Activated T-helper 1 cell treated with anti-CD3 and anti-CD28 coated beads, Interleukin-12 subunit alpha, Interleukin-12 subunit beta, Interleukin-2, Interleukin-4 antibody, amounts not matched to agents 30 ng/mL and 10 ng/mL and 1 ng/mL, durations not matched to agents 14 hours and 24 hours and 36 hours (primary cell): ENCODE data around the gene CRTC3. TPM values are rescaled to one million over a fixed set of nuclear protein-coding genes. Genes with fewer than 3 reads are reported as not detected.

Experiments used
- DNase-seq: peaks from one replicate; pipeline ENCODE4 v3.0.0; 2021; ENCODE audit warnings: low spot score
- H3K27ac Mint-ChIP-seq: one replicate; pipeline ENCODE4 v1.8.0; 2021; ENCODE audit warnings: mild to moderate bottlenecking, mixed read lengths
- H3K27me3 Mint-ChIP-seq: one replicate; pipeline ENCODE4 v1.8.0; 2022; ENCODE audit warnings: mild to moderate bottlenecking, moderate library complexity, mixed read lengths; ENCODE audit not compliant: insufficient read depth
- H3K36me3 Mint-ChIP-seq: one replicate; pipeline ENCODE4 v1.8.0; 2021; ENCODE audit warnings: low read depth, mixed read lengths
- H3K4me1 Mint-ChIP-seq: one replicate; pipeline ENCODE4 v1.8.0; 2021; ENCODE audit warnings: low read depth, mixed read lengths
- H3K4me3 Mint-ChIP-seq: one replicate; pipeline ENCODE4 v1.8.0; 2021; ENCODE audit warnings: mild to moderate bottlenecking, moderate library complexity, mixed read lengths
- H3K9me3 Mint-ChIP-seq: one replicate; pipeline ENCODE4 v1.8.0; 2021; ENCODE audit warnings: mixed read lengths
- intact Hi-C: fragments of 100-400 bp; cut with micrococcal nuclease; formaldehyde crosslinking; loops from one replicate; pipeline ENCODE4 v1.15.1; 2024
- total RNA-seq: library from RNA; stranded (reverse); gene quantifications from 2 replicates; pipeline ENCODE4 v1.2.3, GENCODE V29; 2022

The CRTC3 gene
- total RNA-seq, 1 donor from 2014 or later = 54.0 TPM

DNA sequence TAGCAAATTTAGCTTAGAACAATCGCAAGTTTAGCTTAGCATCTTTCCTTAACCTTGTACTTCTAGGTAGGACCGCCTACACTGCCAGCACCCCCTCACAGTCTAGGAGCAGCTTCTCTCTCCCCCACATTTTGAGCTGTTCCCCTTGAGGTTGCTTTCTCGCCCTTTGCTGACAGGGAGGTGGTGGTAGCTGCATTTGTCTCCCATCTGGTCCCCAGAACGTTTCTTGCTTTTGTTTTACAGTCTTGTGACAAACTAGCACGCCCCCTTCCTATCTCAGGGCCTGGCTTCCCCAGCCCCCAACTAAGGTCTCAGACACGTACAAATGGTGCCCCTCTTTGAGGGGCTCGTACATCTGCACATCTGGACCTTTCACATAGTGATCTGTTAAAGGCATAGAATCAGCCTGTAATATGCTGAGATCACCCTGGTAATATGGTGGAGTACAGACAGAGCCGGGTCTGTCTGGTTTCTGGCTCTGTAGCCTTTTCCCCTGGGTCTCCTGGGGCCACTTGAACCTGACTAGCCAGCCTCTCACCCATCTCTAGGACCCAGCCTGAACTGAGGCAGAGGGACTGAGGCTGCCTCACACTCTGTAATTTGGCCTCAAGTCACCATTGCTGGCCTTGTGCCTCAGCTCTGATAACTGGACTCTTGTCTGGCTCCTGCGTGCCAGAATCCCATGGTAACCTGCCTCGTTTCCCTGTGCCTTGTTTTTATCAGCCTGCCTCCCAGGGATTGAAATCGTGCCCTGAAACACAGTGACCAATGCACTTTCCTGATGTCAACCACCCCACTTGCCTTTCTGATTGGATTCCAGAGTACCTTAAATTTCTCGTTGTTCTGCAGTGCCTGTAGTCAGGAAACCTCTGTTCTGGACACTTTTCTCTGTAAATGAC is 27.7 kb downstream of the CRTC3 start:
- peaks cover 30% of the 10 kb centered on the region for H3K36me3 Mint-ChIP-seq
- no peak for DNase-seq
- intact Hi-C loops = no loop called here

DNA sequence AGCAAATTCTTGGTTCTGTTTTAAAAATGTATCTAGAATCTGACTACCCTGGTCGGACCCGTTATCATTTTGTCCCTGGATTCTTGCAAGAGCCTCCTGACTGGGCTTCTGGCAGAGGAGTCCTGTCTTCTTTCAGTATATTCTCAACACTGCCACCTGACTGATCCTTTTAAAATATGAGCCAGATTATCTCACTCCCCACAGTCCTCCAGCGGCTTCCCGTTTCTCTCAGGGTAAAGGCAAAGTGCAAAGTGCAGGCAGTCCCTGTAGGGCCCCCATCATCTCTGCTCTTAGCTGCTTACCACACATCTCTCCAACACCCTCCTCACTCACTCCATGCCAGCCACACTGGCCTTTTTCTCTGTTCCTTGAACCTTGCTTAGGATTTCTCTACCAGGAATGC is 28.4 kb downstream of the CRTC3 start:
- peaks cover 70% of the 10 kb centered on the region for H3K4me1 Mint-ChIP-seq
- H3K36me3 Mint-ChIP-seq = peaks cover 27% of the 10 kb centered on the region
- intact Hi-C loops = no loop called here
- DNase-seq = no peak
- peak overlapping the region; percentile 65 for H3K27ac Mint-ChIP-seq
- H3K4me3 Mint-ChIP-seq = no peak overlapping the region
- no peaks in the 10 kb centered on the region for H3K9me3 Mint-ChIP-seq
- no peaks in the 10 kb centered on the region for H3K27me3 Mint-ChIP-seq

More for the DNA sequence above, 27.7 kb downstream of the CRTC3 start:
- Mint-ChIP-seq H3K27ac (peak overlapping the region; percentile 66), H3K9me3 (no peaks in the 10 kb centered on the region), H3K27me3 (no peaks in the 10 kb centered on the region), H3K4me3 (peak overlapping the region; percentile 8), H3K4me1 (peaks cover 71% of the 10 kb centered on the region)

- Mint-ChIP-seq H3K9me3 (no peaks in the 10 kb centered on the region), H3K36me3 (peaks cover 24% of the 10 kb centered on the region), H3K4me3 (no peak overlapping the region), H3K4me1 (peaks cover 73% of the 10 kb centered on the region), H3K27me3 (no peaks in the 10 kb centered on the region), H3K27ac (no peak overlapping the region)
- intact Hi-C loops = no loop called here
- no peak for DNase-seq
Observed at GRCh38 chr15:90559119-90559518, 29.4 kb downstream of the CRTC3 start.

DNA sequence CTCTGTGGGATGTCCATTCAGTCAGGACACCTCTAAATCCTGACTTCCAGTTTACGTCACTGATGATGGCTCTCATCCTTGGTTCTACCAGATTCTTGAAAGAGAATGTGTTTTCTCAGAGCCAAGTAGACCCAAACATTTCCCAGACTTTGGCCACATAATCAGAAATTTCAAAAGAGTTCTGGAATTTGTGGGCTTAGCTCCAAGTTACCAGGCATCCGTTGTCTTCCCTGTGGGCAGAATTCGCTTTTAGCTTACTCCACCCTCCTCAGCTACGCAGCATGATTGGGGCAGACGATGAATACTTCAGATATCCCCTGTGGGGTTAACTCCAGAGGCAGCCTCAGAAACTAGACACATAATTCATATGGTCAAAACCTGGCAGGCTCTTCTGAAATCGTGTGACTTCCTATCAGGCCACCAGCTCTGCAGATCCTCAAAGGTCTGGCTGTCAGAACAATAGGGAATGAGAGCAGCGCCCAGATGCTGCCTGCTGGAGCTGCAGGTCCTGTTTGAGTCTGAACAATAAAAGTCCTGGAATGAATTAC is 30.6 kb downstream of the CRTC3 start:
- Mint-ChIP-seq H3K27me3 (no peaks in the 10 kb centered on the region), H3K4me1 (peaks cover 85% of the 10 kb centered on the region), H3K9me3 (no peaks in the 10 kb centered on the region), H3K4me3 (no peak overlapping the region), H3K27ac (peak overlapping the region; percentile 9), H3K36me3 (peaks cover 27% of the 10 kb centered on the region)
- DNase-seq = no peak
- intact Hi-C loops = loop anchor here (2.0 kb wide), 1 partner anchor 14 kb away; no protein-coding TSS in a partner anchor

- Mint-ChIP-seq H3K27ac (peak overlapping the region; percentile 84), H3K4me1 (peaks cover 92% of the 10 kb centered on the region), H3K36me3 (peaks cover 29% of the 10 kb centered on the region), H3K4me3 (peak overlapping the region; percentile 55), H3K27me3 (no peaks in the 10 kb centered on the region), H3K9me3 (no peaks in the 10 kb centered on the region)
- intact Hi-C loops = loop anchor here (1.0 to 2.0 kb wide), 3 partner anchors 15 to 33 kb away; no protein-coding TSS in a partner anchor
- DNase-seq = peak; percentile 48
Observed at GRCh38 chr15:90561344-90562244, 31.9 kb downstream of the CRTC3 start.

DNA sequence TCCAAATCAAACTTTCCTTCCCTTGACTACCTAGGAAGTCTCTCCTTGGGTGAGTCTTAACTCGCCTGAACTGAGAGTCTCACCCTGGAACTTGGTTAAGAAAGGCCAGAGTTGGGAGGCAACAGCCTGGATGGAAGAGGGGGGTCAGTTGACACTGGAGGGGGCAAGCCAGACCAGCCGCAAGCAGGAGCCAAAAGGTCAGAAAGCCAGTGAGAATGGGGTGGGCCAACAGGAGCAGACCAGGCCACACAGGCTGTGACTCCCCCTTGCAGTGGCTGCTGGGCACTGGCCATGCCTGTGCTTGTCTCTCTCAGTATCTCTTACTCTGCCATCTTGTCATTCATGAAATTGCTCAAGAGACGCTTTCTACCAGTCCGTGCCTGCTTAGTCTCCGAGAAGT is 32.9 kb downstream of the CRTC3 start:
- Mint-ChIP-seq H3K4me1 (peaks cover 91% of the 10 kb centered on the region), H3K36me3 (peaks cover 26% of the 10 kb centered on the region), H3K27ac (peak overlapping the region; percentile 84), H3K4me3 (peak overlapping the region; percentile 55), H3K9me3 (no peaks in the 10 kb centered on the region), H3K27me3 (no peaks in the 10 kb centered on the region)
- intact Hi-C loops = loop anchor here (1.0 to 2.0 kb wide), 2 partner anchors 24 to 32 kb away; no protein-coding TSS in a partner anchor
- no peak for DNase-seq

- Mint-ChIP-seq H3K4me3 (peak overlapping the region; percentile 74), H3K9me3 (no peaks in the 10 kb centered on the region), H3K36me3 (peaks cover 28% of the 10 kb centered on the region), H3K4me1 (peaks cover 91% of the 10 kb centered on the region), H3K27ac (peak overlapping the region; percentile 94), H3K27me3 (no peaks in the 10 kb centered on the region)
- intact Hi-C loops = loop anchor here (2.0 kb wide), 1 partner anchor 25 kb away; no protein-coding TSS in a partner anchor
- no peak for DNase-seq
Observed at GRCh38 chr15:90563463-90563862, 33.7 kb downstream of the CRTC3 start.

DNA sequence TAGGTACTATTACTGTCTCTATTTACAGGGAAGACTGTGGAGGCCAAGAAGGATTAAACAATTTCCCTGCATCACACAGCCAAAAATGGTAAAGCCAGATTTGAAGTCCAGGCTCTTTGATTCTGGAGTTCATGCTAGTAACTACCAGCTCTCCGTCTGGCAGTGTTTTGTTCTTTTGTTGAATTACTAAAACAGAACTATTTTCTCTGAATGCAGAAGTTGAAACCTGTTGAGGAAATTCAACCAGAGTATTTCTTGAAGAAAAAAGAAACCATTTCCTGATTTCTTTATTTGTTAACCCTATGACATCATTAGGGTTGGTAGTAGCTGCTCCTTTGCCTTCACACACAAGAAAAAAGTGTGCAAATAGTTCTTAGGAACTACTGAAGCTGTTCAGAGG is 34.3 kb downstream of the CRTC3 start:
- H3K9me3 Mint-ChIP-seq = no peaks in the 10 kb centered on the region
- H3K4me1 Mint-ChIP-seq = peaks cover 92% of the 10 kb centered on the region
- no peaks in the 10 kb centered on the region for H3K27me3 Mint-ChIP-seq
- H3K4me3 Mint-ChIP-seq = peak overlapping the region; percentile 74
- H3K27ac Mint-ChIP-seq = peak overlapping the region; percentile 94
- DNase-seq = no peak
- intact Hi-C loops = no loop called here
- peaks cover 28% of the 10 kb centered on the region for H3K36me3 Mint-ChIP-seq

GRCh38 chr15:90564590-90564989 is 34.9 kb downstream of the CRTC3 start:
- Mint-ChIP-seq H3K27ac (peak overlapping the region; percentile 94), H3K4me3 (peak overlapping the region; percentile 74), H3K9me3 (no peaks in the 10 kb centered on the region), H3K36me3 (peaks cover 23% of the 10 kb centered on the region), H3K27me3 (no peaks in the 10 kb centered on the region), H3K4me1 (peaks cover 90% of the 10 kb centered on the region)
- intact Hi-C loops = no loop called here
- no peak for DNase-seq

GRCh38 chr15:90565866-90566265 is 36.1 kb downstream of the CRTC3 start:
- Mint-ChIP-seq H3K4me1 (peaks cover 90% of the 10 kb centered on the region), H3K9me3 (no peaks in the 10 kb centered on the region), H3K27me3 (no peaks in the 10 kb centered on the region), H3K4me3 (peak overlapping the region; percentile 27), H3K27ac (peak overlapping the region; percentile 80), H3K36me3 (peaks cover 17% of the 10 kb centered on the region)
- no peak for DNase-seq
- intact Hi-C loops = loop anchor here (1.0 kb wide), 1 partner anchor 8 kb away; no protein-coding TSS in a partner anchor

DNA sequence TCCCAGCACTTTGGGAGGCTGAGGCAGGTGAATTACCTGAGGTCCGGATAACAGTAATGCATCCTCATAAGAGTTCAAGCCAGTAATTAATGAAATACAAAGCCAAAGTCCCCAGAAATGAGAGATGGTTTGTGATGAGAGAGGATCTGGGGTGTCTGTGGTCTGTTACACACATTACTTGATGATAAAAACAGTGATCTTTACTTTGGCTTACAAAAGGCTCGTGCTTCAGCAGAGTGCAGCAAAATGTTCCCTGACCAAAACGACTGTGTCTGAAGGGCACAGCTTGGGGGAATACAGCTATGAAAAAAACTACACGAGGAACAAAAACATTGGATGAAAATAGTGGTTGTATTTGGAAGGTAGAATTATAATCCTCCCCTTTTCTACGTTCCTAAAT is 40.9 kb downstream of the CRTC3 start:
- peaks cover 21% of the 10 kb centered on the region for H3K36me3 Mint-ChIP-seq
- DNase-seq = no peak
- peak overlapping the region; percentile 49 for H3K27ac Mint-ChIP-seq
- no peaks in the 10 kb centered on the region for H3K9me3 Mint-ChIP-seq
- peaks cover 92% of the 10 kb centered on the region for H3K4me1 Mint-ChIP-seq
- H3K4me3 Mint-ChIP-seq = no peak overlapping the region
- no peaks in the 10 kb centered on the region for H3K27me3 Mint-ChIP-seq
- intact Hi-C loops = loop anchor here (1.0 to 5.0 kb wide), 2 partner anchors 11 to 153 kb away; no protein-coding TSS in a partner anchor

DNA sequence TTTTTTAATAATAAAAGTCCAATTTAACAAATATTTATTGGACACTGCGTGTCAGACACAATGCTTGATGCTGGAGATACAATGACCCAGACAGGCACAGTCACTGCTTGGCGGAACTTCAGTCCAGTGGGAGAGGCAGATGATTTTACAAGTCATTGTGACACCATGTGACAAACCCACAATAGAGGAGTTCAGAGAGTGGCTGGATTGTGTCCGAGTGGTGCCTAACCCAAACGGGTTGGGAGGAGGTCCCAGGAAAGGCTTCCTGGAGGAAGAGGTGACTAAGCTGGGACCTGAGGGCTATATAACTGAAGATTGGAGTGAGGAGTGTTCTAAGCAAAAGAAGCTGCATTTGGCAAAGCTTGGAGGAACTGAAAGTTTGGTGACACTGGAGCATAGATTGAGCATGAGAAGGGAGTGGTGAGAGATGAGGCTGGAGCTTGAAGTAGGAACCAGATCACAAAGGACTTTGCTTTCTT is 41.4 kb downstream of the CRTC3 start:
- no peaks in the 10 kb centered on the region for H3K9me3 Mint-ChIP-seq
- peaks cover 92% of the 10 kb centered on the region for H3K4me1 Mint-ChIP-seq
- H3K27ac Mint-ChIP-seq = peak overlapping the region; percentile 64
- H3K36me3 Mint-ChIP-seq = peaks cover 21% of the 10 kb centered on the region
- peak overlapping the region; percentile 38 for H3K4me3 Mint-ChIP-seq
- H3K27me3 Mint-ChIP-seq = no peaks in the 10 kb centered on the region
- intact Hi-C loops = loop anchor here (1.0 to 5.0 kb wide), 2 partner anchors 10 to 154 kb away; no protein-coding TSS in a partner anchor
- no peak for DNase-seq
